ENCODE results near the gene GJA5. TPM values are rescaled to one million over a fixed set of nuclear protein-coding genes. Genes with fewer than 3 reads are reported as not detected.

GJA5 gene
- total RNA-seq (ENCODE audit: low replicate concordance) = 0.52 and 0.58 TPM in 2 replicates
- long read RNA-seq, partial matches to known transcripts = 0 of 1 reads
- long read RNA-seq, other reads (novel, unspliced or antisense) = 0 of 1 reads

DNA sequence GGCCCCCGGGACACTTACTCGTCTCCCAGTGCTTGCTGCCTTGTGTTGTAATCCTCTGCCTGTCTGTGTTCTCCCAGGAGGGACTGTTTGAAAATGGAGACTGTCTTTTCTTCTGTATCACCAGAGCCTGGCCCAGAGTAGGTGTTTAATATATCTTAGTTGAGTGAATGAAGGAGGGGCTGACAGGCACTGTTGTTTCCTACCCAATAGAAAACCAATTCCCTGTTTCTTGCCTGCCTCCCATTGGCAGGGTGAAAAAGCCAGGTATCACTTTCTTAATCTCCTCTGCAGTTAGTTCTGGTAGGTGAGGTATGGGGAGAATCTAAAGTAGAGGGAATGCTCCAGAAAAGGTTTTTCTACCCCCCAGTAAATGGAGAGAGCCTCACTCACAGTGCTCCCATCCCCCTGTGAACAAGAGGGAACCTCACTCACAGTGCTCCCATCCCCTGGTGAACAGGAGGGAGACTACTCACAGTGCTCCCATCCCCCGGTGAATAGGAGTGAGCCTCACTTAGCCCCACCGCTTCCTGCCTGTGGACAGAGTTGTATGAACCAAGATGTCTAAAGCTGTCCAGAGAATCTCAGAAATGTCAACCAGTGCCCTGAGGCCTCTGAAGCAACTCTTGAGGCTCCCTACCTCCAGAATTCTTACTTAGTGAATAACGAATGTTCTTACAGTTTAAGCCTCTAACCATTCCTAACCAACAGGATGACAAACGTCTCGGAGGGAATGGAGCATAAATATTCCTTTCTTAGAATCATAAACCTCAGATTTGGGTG lies at the start of gene GJA5:
GJA5 (minus strand) TSS at position 122 of the 780 bp plus-strand sequence. CDS start 1,364 bp downstream, outside the sequence.
- H3K4me1 Mint-ChIP-seq (ENCODE audit: unreplicated experiment) = peaks cover 22% of the 10 kb centered on the region
- no peaks in the 10 kb centered on the region for H3K36me3 Mint-ChIP-seq
- H3K9me3 Mint-ChIP-seq = no peaks in the 10 kb centered on the region
- H3K27ac Mint-ChIP-seq = no peak within 1 kb of the TSS
- no peak within 1 kb of the TSS for H3K4me3 Mint-ChIP-seq
- peaks cover 14% of the 10 kb centered on the region for H3K27me3 Mint-ChIP-seq
- TF ChIP-seq, protein P1, sequence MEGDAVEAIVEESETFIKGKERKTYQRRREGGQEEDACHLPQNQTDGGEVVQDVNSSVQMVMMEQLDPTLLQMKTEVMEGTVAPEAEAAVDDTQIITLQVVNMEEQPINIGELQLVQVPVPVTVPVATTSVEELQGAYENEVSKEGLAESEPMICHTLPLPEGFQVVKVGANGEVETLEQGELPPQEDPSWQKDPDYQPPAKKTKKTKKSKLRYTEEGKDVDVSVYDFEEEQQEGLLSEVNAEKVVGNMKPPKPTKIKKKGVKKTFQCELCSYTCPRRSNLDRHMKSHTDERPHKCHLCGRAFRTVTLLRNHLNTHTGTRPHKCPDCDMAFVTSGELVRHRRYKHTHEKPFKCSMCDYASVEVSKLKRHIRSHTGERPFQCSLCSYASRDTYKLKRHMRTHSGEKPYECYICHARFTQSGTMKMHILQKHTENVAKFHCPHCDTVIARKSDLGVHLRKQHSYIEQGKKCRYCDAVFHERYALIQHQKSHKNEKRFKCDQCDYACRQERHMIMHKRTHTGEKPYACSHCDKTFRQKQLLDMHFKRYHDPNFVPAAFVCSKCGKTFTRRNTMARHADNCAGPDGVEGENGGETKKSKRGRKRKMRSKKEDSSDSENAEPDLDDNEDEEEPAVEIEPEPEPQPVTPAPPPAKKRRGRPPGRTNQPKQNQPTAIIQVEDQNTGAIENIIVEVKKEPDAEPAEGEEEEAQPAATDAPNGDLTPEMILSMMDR (conservative IDR thresholded peaks at IDR 0.05) = no peak
- no peak for DNase-seq (ENCODE audit: extremely low spot score, unreplicated experiment)

DNA sequence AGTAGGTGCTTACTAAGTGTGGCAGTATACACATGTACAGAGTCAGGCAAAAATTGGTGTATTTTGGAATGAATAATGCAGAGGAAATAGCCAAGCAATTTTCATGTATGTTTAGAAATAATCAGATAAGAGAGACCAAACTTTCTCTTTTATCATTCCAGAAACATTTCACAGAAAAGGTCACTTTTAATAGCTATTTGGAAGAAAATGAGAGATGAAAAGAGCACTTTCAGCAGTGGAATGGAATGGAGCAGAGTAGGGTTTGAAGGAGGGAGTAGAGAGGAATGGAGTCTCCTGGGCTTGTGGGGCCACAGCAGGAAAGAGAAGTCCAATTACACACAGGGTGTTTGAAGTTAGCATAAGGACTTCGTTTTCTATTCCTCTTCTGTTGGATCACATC lies 48.8 kb upstream of the GJA5 start:
- Mint-ChIP-seq H3K27ac (no peak overlapping the region), H3K9me3 (no peaks in the 10 kb centered on the region)

DNA sequence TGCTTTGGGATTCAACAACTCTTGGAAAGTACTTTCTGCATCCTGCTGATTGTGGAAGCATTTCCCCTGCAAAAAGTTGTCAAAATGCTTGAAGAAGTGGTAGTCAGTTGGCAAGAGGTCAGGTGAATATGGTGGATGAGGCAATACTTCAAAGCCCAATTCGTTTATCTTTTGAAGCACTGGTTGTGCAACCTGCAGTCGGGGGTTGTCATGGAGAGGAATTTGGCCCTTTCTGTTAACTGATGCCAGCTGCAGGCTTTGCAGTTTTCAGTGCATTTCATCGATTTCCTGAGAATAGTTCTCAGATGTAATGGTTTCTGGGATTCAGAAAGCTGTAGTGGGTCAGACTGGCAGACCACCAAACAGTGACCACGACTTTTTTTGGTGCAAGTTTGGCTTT lies 47.6 kb upstream of the GJA5 start:
- DNase-seq (ENCODE audit: extremely low spot score, unreplicated experiment) = no peak
- Mint-ChIP-seq H3K9me3 (no peaks in the 10 kb centered on the region), H3K27ac (no peak overlapping the region), H3K4me3 (no peak overlapping the region), H3K27me3 (peaks cover 3% of the 10 kb centered on the region), H3K36me3 (no peaks in the 10 kb centered on the region), H3K4me1 (ENCODE audit: unreplicated experiment) (no peaks in the 10 kb centered on the region)
- TF ChIP-seq, protein P1 (conservative IDR thresholded peaks at IDR 0.05) = no peak

More for the DNA sequence above, 48.8 kb upstream of the GJA5 start:
- H3K27me3 Mint-ChIP-seq = peaks cover 3% of the 10 kb centered on the region
- DNase-seq (ENCODE audit: extremely low spot score, unreplicated experiment) = no peak
- no peaks in the 10 kb centered on the region for H3K36me3 Mint-ChIP-seq
- no peaks in the 10 kb centered on the region for H3K4me1 Mint-ChIP-seq (ENCODE audit: unreplicated experiment)
- H3K4me3 Mint-ChIP-seq = no peak overlapping the region
- TF ChIP-seq, protein P1 (conservative IDR thresholded peaks at IDR 0.05) = no peak

DNA sequence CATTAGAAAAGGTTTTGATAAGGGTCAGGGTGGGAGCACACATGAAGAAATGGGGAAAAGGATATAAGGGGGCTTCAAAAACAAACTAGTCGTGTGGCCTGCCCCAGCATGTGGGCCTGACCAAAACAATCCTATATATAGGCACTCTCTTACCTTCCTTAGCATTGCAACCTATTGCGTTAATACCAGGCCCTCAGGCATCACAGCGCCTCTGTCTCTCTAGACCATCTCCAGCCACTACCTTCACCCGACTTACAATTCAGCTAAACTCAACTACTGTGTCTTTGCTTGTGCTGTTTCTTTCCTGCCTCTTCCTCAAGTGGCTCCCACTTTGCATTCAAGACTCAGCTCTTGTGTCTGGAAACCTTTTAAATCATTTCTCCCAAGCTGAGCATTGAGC lies 47.0 kb upstream of the GJA5 start:
- H3K4me3 Mint-ChIP-seq = no peak overlapping the region
- peaks cover 3% of the 10 kb centered on the region for H3K27me3 Mint-ChIP-seq
- no peaks in the 10 kb centered on the region for H3K36me3 Mint-ChIP-seq
- no peaks in the 10 kb centered on the region for H3K9me3 Mint-ChIP-seq
- no peaks in the 10 kb centered on the region for H3K4me1 Mint-ChIP-seq (ENCODE audit: unreplicated experiment)
- TF ChIP-seq, protein P1 (conservative IDR thresholded peaks at IDR 0.05) = no peak
- H3K27ac Mint-ChIP-seq = no peak overlapping the region
- no peak for DNase-seq (ENCODE audit: extremely low spot score, unreplicated experiment)

DNA sequence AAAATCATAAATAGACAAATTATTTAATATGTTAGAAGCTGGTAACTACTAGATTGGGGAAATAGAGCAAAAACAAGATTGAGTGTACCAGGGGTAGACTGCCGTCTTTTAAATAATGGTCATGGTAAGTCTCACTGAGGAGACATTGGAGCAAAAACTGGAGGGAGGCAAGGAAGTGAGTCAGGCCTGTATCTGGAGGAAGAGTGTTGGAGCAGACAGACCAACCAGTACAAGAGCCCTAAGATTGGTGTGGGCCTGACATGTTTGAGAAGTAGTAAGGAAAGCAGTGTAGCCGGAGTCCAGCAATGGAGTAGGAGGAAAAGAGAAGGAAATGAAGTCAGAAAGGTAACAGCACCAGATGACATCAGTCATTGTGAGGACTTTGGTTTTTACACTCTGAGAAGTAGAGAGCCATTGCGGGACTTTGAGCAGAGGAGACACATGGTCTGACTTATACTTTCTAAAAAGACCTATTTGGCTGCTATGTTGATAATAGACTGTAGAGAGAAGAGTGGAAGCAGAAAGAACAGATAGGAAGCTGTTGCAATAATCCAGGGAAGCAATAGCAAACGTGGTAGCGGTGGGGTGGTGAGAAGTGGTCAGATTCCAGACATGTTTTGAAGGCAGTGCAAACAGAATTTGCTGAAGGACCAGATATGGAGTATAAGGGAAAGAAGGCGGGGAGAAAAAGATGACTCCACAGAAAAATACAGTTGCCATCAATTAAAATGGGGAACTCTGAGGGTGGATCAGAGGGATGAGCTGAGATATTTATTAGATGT lies 44.7 kb upstream of the GJA5 start:
- no peak overlapping the region for H3K4me3 Mint-ChIP-seq
- H3K27me3 Mint-ChIP-seq = no peaks in the 10 kb centered on the region
- H3K27ac Mint-ChIP-seq = no peak overlapping the region
- H3K9me3 Mint-ChIP-seq = no peaks in the 10 kb centered on the region
- no peaks in the 10 kb centered on the region for H3K4me1 Mint-ChIP-seq (ENCODE audit: unreplicated experiment)
- DNase-seq (ENCODE audit: extremely low spot score, unreplicated experiment) = no peak
- no peaks in the 10 kb centered on the region for H3K36me3 Mint-ChIP-seq
- TF ChIP-seq, protein P1 (conservative IDR thresholded peaks at IDR 0.05) = no peak
